HepG2 (cell line): ENCODE measurements around the gene GSTK1. TPM values are rescaled to one million over a fixed set of nuclear protein-coding genes. Genes with fewer than 3 reads are reported as not detected.

Experiments
- GTF2F1 ChIP-seq: fragments of 150-350 bp; IDR thresholded peaks from 2 replicates; pipeline ENCODE4 v1.6.1; 2014; ENCODE audit warnings: low read length
- RXRB ChIP-seq: IDR thresholded peaks from 2 replicates; pipeline ENCODE4 v1.6.1; 2016; ENCODE audit warnings: borderline replicate concordance, missing genetic modification reagents, missing compliant biosample characterization
- SALL1 ChIP-seq: sonication (generic); formaldehyde crosslinking; IDR thresholded peaks from 2 replicates; pipeline ENCODE4 v1.8.0; 2022; ENCODE audit warnings: mild to moderate bottlenecking, missing genetic modification reagents
- SMARCE1 ChIP-seq: fragments of 450-650 bp; IDR thresholded peaks from 2 replicates; pipeline ENCODE4 v1.6.1; 2017; ENCODE audit warnings: borderline replicate concordance
- YEATS4 ChIP-seq: sonication (generic); formaldehyde crosslinking; IDR thresholded peaks from 2 replicates; pipeline ENCODE4 v1.4.0; 2020; ENCODE audit warnings: missing genetic modification reagents, borderline replicate concordance
- ZBTB38 ChIP-seq: sonication (generic); formaldehyde crosslinking; IDR thresholded peaks from 2 replicates; pipeline ENCODE4 v1.5.1; 2020; ENCODE audit warnings: mild to moderate bottlenecking, missing genetic modification reagents
- ZC3H4 ChIP-seq: sonication (generic); formaldehyde crosslinking; IDR thresholded peaks from 2 replicates; pipeline ENCODE4 v1.4.0; 2020; ENCODE audit warnings: missing genetic modification reagents, borderline replicate concordance
- ZNF329 ChIP-seq: sonication (generic); formaldehyde crosslinking; IDR thresholded peaks from 2 replicates; pipeline ENCODE4 v1.9.0; 2021; ENCODE audit warnings: low read depth, mild to moderate bottlenecking, missing genetic modification reagents
- ZNF367 ChIP-seq: sonication (generic); formaldehyde crosslinking; IDR thresholded peaks from 2 replicates; pipeline ENCODE4 v1.4.0; 2020; ENCODE audit warnings: missing genetic modification reagents, borderline replicate concordance
- ZNF556 ChIP-seq: sonication (generic); formaldehyde crosslinking; IDR thresholded peaks from 2 replicates; pipeline ENCODE4 v1.4.0; 2020; ENCODE audit warnings: mild to moderate bottlenecking, missing genetic modification reagents, borderline replicate concordance
- ZNF709 ChIP-seq: sonication (generic); formaldehyde crosslinking; IDR thresholded peaks from 2 replicates; pipeline ENCODE4 v1.5.0; 2020; ENCODE audit warnings: mild to moderate bottlenecking, missing genetic modification reagents
- ZNF775 ChIP-seq: sonication (generic); formaldehyde crosslinking; IDR thresholded peaks from 2 replicates; pipeline ENCODE4 v1.4.0; 2020; ENCODE audit warnings: missing genetic modification reagents, mild to moderate bottlenecking, moderate library complexity, borderline replicate concordance
- ZNF788 ChIP-seq: sonication (generic); formaldehyde crosslinking; IDR thresholded peaks from 2 replicates; pipeline ENCODE4 v1.5.0; 2020; ENCODE audit warnings: mild to moderate bottlenecking, missing genetic modification reagents, borderline replicate concordance
- polyA plus RNA-seq, 8 experiments: library from polyadenylated mRNA; depleted of rRNA in 3 of 8; stranded (reverse) in 7 of 8; unstranded in 1 of 8; fragments of >200 nt; fragmentation: Illumina TruSeq in 4 of 8; extraction: Trizol in 4 of 8; gene quantifications; 2 replicates each; pipeline versions ENCODE4 v1.2.1 to v1.2.3, GENCODE V29; 2011 to 2016; ENCODE audit warnings: low read depth in 4 of 8, missing spikeins in 1 of 8, mixed read lengths in 1 of 8; ENCODE audit not compliant: insufficient read depth in 1 of 8
- total RNA-seq, 5 experiments: library from RNA; depleted of rRNA; stranded (reverse); fragments of >200 nt; fragmentation: Illumina TruSeq; extraction: Trizol; gene quantifications; 2 replicates each; pipeline ENCODE4 v1.2.3, GENCODE V29; 2016; ENCODE audit warnings: low read depth in 1 of 5
- TF ChIP-seq, protein P1 (sequence below), 2 experiments: IDR thresholded peaks; 2 replicates each; pipeline ENCODE4 v1.6.1; 2011 to 2012; ENCODE audit warnings: low read length in 2 of 2, borderline replicate concordance in 1 of 2, low read depth in 1 of 2, mild to moderate bottlenecking in 1 of 2, moderate library complexity in 1 of 2
- TF ChIP-seq, protein P2 (sequence below): IDR thresholded peaks from 2 replicates; pipeline ENCODE4 v1.6.1; 2016; ENCODE audit warnings: missing biosample characterization, missing genetic modification reagents, low read depth
- TF ChIP-seq, protein P3 (sequence below): sonication (generic); formaldehyde crosslinking; IDR thresholded peaks from 2 replicates; pipeline ENCODE4 v1.4.0; 2020; ENCODE audit warnings: missing genetic modification reagents, borderline replicate concordance

Gene GSTK1
- total and polyA plus RNA-seq, 2 of the 13 experiments (the other 11 are each of a cell fraction or from before 2014, with no cell fraction given): 64.6 to 92.1 TPM

DNA sequence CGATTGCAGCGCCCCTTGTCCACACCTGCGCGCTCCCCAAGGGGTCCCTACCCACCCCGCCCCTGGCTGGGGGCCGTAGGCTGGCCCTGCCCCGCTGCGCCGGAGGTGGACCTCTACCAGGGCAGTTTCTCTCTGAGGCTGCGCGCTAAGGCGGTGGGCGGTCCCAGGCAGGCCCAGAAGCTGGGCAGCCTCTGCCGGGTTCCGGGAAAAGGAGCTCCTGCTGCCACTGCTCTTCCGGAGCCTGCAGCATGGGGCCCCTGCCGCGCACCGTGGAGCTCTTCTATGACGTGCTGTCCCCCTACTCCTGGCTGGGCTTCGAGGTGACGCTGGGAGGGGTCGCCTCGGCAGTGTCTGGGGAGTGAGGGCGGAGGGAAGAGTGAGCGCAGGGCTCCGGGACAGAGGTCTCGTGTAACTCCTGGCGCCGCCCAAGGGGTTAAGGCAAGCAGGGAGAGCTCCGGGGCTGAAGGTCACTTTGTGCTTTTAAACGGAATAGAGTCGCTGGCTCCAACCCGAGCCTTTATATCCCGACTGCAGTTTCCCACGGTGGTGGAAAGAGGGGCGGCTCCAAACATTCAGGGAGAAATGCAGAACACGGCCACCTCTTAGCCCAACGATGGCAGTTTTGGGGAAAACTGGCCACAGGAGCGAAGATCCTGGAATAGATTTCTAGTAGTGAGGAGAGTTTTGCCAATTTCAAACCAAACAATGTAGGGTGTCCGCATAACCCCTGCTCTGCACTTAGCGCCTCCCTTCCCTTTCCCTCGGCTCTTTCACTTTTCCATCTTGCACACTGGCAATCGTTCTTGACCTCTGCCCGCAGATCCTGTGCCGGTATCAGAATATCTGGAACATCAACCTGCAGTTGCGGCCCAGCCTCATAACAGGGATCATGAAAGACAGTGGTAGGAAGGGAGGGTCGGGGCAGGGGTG, at the start of gene GSTK1 (continued):
- TF ChIP-seq, protein P1, sequence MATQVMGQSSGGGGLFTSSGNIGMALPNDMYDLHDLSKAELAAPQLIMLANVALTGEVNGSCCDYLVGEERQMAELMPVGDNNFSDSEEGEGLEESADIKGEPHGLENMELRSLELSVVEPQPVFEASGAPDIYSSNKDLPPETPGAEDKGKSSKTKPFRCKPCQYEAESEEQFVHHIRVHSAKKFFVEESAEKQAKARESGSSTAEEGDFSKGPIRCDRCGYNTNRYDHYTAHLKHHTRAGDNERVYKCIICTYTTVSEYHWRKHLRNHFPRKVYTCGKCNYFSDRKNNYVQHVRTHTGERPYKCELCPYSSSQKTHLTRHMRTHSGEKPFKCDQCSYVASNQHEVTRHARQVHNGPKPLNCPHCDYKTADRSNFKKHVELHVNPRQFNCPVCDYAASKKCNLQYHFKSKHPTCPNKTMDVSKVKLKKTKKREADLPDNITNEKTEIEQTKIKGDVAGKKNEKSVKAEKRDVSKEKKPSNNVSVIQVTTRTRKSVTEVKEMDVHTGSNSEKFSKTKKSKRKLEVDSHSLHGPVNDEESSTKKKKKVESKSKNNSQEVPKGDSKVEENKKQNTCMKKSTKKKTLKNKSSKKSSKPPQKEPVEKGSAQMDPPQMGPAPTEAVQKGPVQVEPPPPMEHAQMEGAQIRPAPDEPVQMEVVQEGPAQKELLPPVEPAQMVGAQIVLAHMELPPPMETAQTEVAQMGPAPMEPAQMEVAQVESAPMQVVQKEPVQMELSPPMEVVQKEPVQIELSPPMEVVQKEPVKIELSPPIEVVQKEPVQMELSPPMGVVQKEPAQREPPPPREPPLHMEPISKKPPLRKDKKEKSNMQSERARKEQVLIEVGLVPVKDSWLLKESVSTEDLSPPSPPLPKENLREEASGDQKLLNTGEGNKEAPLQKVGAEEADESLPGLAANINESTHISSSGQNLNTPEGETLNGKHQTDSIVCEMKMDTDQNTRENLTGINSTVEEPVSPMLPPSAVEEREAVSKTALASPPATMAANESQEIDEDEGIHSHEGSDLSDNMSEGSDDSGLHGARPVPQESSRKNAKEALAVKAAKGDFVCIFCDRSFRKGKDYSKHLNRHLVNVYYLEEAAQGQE (IDR thresholded peaks at IDR 0.05; ENCODE audit: borderline replicate concordance in 1 of 2, low read depth in 1 of 2, low read length in 2 of 2): peak in 1 of 2 experiments; percentile 61; a peak in 1 of 4 replicates
- TF ChIP-seq ZNF367 (CRISPR knock-in tag): no peak
- peak; percentile 92; the same call in 1 of the 2 replicates for TF ChIP-seq ZNF556 (CRISPR knock-in tag)
- peak; percentile 85 for TF ChIP-seq SALL1 (CRISPR knock-in tag)
- peak; percentile 79; the same call in 1 of the 2 replicates for TF ChIP-seq YEATS4 (CRISPR knock-in tag)
- no peak for TF ChIP-seq SMARCE1
- TF ChIP-seq GTF2F1: no peak
- 0 out of 2 replicates have a peak, but pooled peaks have one; percentile 40 for TF ChIP-seq ZBTB38 (CRISPR knock-in tag)
- no peak for TF ChIP-seq ZNF775 (CRISPR knock-in tag)
- TF ChIP-seq RXRB (CRISPR knock-in tag): peak; percentile 71; the same call in 1 of the 2 replicates
- TF ChIP-seq, protein P2, sequence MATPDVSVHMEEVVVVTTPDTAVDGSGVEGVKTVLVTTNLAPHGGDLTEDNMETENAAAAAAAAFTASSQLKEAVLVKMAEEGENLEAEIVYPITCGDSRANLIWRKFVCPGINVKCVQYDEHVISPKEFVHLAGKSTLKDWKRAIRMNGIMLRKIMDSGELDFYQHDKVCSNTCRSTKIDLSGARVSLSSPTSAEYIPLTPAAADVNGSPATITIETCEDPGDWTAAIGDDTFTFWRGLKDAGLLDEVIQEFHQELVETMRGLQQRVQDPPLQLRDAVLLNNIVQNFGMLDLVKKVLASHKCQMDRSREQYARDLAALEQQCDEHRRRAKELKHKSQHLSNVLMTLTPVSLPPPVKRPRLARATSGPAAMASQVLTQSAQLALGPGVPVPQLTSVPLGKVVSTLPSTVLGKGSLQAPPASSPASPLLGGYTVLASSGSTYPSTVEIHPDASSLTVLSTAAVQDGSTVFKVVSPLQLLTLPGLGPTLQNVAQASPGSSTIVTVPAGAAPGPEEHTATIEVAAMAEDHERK (CRISPR knock-in tag): no peak
- TF ChIP-seq ZNF329 (CRISPR knock-in tag): no peak
- TF ChIP-seq ZC3H4 (CRISPR knock-in tag): no peak
- TF ChIP-seq ZNF709: peak; percentile 70; the same call in 1 of the 2 replicates
- peak; percentile 77; the same call in 1 of the 2 replicates for TF ChIP-seq ZNF788 (CRISPR knock-in tag)
- TF ChIP-seq, protein P3, sequence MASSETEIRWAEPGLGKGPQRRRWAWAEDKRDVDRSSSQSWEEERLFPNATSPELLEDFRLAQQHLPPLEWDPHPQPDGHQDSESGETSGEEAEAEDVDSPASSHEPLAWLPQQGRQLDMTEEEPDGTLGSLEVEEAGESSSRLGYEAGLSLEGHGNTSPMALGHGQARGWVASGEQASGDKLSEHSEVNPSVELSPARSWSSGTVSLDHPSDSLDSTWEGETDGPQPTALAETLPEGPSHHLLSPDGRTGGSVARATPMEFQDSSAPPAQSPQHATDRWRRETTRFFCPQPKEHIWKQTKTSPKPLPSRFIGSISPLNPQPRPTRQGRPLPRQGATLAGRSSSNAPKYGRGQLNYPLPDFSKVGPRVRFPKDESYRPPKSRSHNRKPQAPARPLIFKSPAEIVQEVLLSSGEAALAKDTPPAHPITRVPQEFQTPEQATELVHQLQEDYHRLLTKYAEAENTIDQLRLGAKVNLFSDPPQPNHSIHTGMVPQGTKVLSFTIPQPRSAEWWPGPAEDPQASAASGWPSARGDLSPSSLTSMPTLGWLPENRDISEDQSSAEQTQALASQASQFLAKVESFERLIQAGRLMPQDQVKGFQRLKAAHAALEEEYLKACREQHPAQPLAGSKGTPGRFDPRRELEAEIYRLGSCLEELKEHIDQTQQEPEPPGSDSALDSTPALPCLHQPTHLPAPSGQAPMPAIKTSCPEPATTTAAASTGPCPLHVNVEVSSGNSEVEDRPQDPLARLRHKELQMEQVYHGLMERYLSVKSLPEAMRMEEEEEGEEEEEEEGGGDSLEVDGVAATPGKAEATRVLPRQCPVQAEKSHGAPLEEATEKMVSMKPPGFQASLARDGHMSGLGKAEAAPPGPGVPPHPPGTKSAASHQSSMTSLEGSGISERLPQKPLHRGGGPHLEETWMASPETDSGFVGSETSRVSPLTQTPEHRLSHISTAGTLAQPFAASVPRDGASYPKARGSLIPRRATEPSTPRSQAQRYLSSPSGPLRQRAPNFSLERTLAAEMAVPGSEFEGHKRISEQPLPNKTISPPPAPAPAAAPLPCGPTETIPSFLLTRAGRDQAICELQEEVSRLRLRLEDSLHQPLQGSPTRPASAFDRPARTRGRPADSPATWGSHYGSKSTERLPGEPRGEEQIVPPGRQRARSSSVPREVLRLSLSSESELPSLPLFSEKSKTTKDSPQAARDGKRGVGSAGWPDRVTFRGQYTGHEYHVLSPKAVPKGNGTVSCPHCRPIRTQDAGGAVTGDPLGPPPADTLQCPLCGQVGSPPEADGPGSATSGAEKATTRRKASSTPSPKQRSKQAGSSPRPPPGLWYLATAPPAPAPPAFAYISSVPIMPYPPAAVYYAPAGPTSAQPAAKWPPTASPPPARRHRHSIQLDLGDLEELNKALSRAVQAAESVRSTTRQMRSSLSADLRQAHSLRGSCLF (CRISPR knock-in tag): no peak
